Kidney epithelial cell (primary cell): ENCODE data around the gene RAB6B. TPM values are rescaled to one million over a fixed set of nuclear protein-coding genes. Genes with fewer than 3 reads are reported as not detected.
A peak's percentile ranks its signal among the peaks of the same experiment; 100 is the strongest.

Source experiments
- DNase-seq: peaks from one replicate; pipeline ENCODE4 v3.0.0-alpha.2; 2010; ENCODE audit warnings: low read depth
- H3K27me3 ChIP-seq: 2 replicates; pipeline ENCODE4 v1.6.0; 2011; ENCODE audit warnings: low read length; ENCODE audit not compliant: control insufficient read depth, insufficient read depth
- H3K36me3 ChIP-seq: 2 replicates; pipeline ENCODE4 v1.5.1; 2011; ENCODE audit warnings: low read length; ENCODE audit not compliant: control insufficient read depth, insufficient read depth
- H3K4me3 ChIP-seq: 2 replicates; pipeline ENCODE4 v1.5.1; 2011; ENCODE audit warnings: low read depth, mild to moderate bottlenecking, control low read depth, low read length
- total RNA-seq: library from RNA; depleted of rRNA; stranded (reverse); fragments of >200 nt; gene quantifications from 2 replicates; pipeline ENCODE4 v1.2.3, GENCODE V29; 2015
- TF ChIP-seq, protein P1 (sequence below): IDR thresholded peaks from 2 replicates; pipeline ENCODE4 v1.5.1; 2011; ENCODE audit warnings: mild to moderate bottlenecking, moderate library complexity, low read length, control low read depth, inconsistent platforms; ENCODE audit not compliant: insufficient read depth, poor library complexity, severe bottlenecking

RAB6B gene
- total RNA-seq, 1 donor from 2014 or later = 4.4 TPM

- no peak overlapping the region for H3K4me3 ChIP-seq
- no peaks in the 10 kb centered on the region for H3K36me3 ChIP-seq
- peaks cover 2% of the 10 kb centered on the region for H3K27me3 ChIP-seq
- no peak for DNase-seq
- TF ChIP-seq, protein P1, sequence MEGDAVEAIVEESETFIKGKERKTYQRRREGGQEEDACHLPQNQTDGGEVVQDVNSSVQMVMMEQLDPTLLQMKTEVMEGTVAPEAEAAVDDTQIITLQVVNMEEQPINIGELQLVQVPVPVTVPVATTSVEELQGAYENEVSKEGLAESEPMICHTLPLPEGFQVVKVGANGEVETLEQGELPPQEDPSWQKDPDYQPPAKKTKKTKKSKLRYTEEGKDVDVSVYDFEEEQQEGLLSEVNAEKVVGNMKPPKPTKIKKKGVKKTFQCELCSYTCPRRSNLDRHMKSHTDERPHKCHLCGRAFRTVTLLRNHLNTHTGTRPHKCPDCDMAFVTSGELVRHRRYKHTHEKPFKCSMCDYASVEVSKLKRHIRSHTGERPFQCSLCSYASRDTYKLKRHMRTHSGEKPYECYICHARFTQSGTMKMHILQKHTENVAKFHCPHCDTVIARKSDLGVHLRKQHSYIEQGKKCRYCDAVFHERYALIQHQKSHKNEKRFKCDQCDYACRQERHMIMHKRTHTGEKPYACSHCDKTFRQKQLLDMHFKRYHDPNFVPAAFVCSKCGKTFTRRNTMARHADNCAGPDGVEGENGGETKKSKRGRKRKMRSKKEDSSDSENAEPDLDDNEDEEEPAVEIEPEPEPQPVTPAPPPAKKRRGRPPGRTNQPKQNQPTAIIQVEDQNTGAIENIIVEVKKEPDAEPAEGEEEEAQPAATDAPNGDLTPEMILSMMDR = no peak
Measured at GRCh38 chr3:133933097-133934024, 37.7 kb upstream of the RAB6B start.

DNA sequence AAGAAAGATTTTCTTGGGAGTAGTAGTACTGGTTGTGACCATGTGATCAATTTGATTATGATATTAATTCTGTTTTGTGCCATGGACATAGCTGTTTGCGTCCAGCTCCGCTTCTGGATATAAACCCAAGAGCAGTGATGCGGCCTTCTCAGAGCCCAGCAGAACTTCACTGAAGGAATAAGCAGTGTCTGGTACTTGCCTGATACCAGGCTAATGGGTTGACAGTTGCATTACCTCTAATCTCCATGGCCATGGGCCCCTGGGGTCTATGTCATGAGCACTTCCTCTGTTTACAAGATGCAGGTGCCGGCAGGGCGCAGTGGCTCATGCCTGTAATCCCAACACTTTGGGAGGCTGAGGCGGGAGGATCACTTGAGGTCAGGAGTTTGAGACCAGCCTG is 36.3 kb upstream of the RAB6B start:
- DNase-seq = no peak
- TF ChIP-seq, protein P1 = no peak
- Histone ChIP-seq H3K27me3 (peaks cover 4% of the 10 kb centered on the region), H3K36me3 (no peaks in the 10 kb centered on the region), H3K4me3 (no peak overlapping the region)

DNA sequence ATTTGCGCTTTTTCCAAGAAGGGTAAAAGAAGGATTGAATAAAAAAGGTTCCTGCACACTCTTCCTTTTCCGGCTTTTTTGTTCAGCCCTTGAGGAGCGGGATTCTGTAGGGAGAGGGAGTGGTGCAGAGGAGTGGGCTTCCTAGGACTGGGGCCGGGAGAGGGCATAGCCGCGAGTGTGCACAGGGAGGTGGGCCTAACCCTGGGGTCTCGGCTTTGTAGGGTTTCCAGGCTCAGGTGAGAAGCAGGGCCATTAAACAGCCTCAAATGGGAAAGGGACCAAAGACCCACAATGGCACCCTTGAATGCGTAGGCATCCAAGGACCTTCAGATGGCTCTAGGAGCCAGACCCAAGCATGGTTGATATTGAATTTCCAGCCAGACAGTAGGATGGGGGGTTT is 35.4 kb upstream of the RAB6B start:
- no peaks in the 10 kb centered on the region for H3K36me3 ChIP-seq
- TF ChIP-seq, protein P1 = no peak
- DNase-seq = no peak
- H3K27me3 ChIP-seq = peaks cover 2% of the 10 kb centered on the region
- H3K4me3 ChIP-seq = no peak overlapping the region

DNA sequence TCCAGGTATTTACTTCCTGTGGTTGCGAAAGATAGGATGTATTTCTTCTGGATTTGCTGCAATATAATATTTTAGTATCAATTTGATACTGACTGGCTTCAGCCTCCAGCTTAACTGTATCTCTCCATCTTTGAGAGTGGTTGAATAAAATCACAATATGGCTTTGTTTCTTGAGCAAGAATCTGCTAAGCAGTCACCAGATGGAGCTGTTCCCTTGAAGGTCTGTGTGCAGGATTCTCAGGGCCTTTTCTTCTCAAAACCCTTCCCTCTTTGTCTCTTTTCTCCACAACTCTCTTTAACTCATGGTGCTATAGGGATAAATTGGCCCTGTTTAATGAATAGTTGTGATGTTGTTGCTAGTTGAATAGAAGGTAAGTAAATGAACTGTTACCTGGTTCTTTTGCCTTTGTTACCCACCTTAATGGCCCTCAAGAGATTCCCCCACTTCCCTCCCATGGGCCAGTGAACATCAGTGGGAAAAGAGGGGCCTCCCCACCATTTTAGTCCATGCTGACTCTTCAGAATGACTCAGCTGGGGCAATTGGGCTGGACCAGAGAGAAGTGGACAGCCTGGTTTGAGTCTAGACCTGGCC is 34.8 kb upstream of the RAB6B start:
- H3K36me3 ChIP-seq = no peaks in the 10 kb centered on the region
- no peak for DNase-seq
- TF ChIP-seq, protein P1 = peak; percentile 73
- H3K27me3 ChIP-seq = peaks cover 2% of the 10 kb centered on the region
- H3K4me3 ChIP-seq = no peak overlapping the region

DNA sequence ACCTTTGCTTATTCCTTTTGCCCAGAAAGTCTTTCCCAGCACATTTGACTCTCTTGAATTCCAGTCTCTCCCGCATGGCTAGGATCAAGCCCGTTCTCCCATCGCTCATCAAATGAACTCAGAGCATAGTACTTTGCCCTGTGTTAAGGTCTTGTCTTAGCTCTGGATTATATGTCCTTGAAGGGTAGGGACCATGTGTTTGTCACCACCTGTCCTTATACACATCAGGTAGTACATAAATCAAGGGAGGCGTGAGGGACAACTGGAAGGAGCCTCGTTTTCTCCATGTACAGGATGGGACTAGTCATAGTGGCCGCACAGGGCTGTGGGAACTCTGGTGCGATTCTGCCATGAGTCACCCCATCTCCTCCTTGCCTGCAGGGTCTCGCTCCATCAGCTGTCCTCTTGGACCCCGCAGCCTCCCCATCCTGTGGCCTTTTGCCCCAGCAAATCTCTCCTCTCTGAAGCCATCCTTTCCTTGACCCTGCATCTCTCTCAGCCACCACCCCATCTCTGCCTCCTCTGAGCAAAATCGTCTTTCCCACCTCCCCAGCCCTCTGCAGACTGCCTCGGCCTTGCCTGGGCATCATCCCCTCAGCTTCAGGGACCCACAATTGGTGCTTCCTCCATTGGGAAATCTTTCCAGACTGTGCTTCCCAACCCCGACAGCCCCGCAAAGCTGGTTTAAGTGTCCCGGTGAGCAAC is 33.4 kb upstream of the RAB6B start:
- no peak for DNase-seq
- no peaks in the 10 kb centered on the region for H3K36me3 ChIP-seq
- peaks cover 2% of the 10 kb centered on the region for H3K27me3 ChIP-seq
- TF ChIP-seq, protein P1 = no peak
- no peak overlapping the region for H3K4me3 ChIP-seq
